K562 (cell line): Measurements from ENCODE around the gene UBXN10. TPM values are rescaled to one million over a fixed set of nuclear protein-coding genes. Genes with fewer than 3 reads are reported as not detected.
A peak's percentile ranks its signal among the peaks of the same experiment; 100 is the strongest.

Experiments used
- ATAC-seq: fragments of 200-7000 bp; cut with Tn5 transposase; 3 replicates; pipeline ENCODE4 v1.9.1; 2020; ENCODE audit warnings: moderate library complexity
- BruUV-seq: library from RNA; stranded (reverse); fragments of 400-500 nt; replicated peaks from 2 replicates; lab custom pipeline; 2021; lab: Mats Ljungman, UMichigan
- CTCF ChIA-PET: fragments of 300-600 bp; formaldehyde crosslinking; extraction: SDS; loops from one replicate; lab custom pipeline; 2021; ENCODE audit warnings: low intra/inter-chr PET ratio; lab: Yijun Ruan, JAX
- POLR2A ChIA-PET: fragments of 300-600, 350-650 bp; sonication (Branson Sonifier 250); formaldehyde crosslinking; extraction: SDS; loops from one replicate; lab custom pipeline; 2021; ENCODE audit warnings: antibody characterized with exemption, inconsistent platforms; lab: Yijun Ruan, JAX
- DNase-seq, 4 experiments: peaks; one replicate each; pipeline versions ENCODE4 v3.0.0 to v3.0.0-alpha.2; 2011 to 2018; ENCODE audit warnings: low spot score in 3 of 4, mixed read lengths in 3 of 4; ENCODE audit errors: extremely low read depth in 1 of 4
- FAIRE-seq: peaks from 2 replicates; lab custom pipeline; 2011; peaks lifted over from hg19 to GRCh38; lab: Jason Lieb, UNC
- H2AFZ ChIP-seq: 2 replicates; pipeline ENCODE4 v1.6.0; 2011; ENCODE audit warnings: low read depth, low read length, control low read depth, inconsistent platforms
- H3K27ac ChIP-seq: fragments of 200-600 bp; 3 replicates; pipeline ENCODE4 v1.8.0; 2011; ENCODE audit warnings: low read depth, mild to moderate bottlenecking, control low read depth, inconsistent platforms, low read length, moderate library complexity, mixed read lengths; ENCODE audit errors: extremely low read depth
- H3K27me3 ChIP-seq, 2 experiments: fragments of 300-600 bp in 1 of 2; 2 replicates in 1 of 2; 3 replicates in 1 of 2; pipeline versions ENCODE4 v1.6.0 to v1.8.0; 2011; ENCODE audit warnings: inconsistent platforms in 2 of 2, low read length in 2 of 2, mild to moderate bottlenecking in 1 of 2, mixed read lengths in 1 of 2, moderate library complexity in 1 of 2; ENCODE audit not compliant: control insufficient read depth in 2 of 2, insufficient read depth in 2 of 2
- H3K36me3 ChIP-seq: fragments of 300-600 bp; 3 replicates; pipeline ENCODE4 v1.8.0; 2011; ENCODE audit warnings: mild to moderate bottlenecking, low read length, inconsistent platforms; ENCODE audit not compliant: control insufficient read depth, insufficient read depth
- H3K4me1 ChIP-seq, 2 experiments: fragments of 200-600 bp in 1 of 2; replicated peaks in 1 of 2; 2 replicates in 1 of 2; 3 replicates in 1 of 2; pipeline versions ENCODE4 v1.5.1 to v1.8.0; 2011; ENCODE audit warnings: inconsistent platforms in 2 of 2, low read length in 2 of 2, mild to moderate bottlenecking in 1 of 2, mixed read lengths in 1 of 2, moderate library complexity in 1 of 2; ENCODE audit not compliant: control insufficient read depth in 2 of 2, insufficient read depth in 2 of 2
- H3K4me2 ChIP-seq: 2 replicates; pipeline ENCODE4 v1.6.1; 2011; ENCODE audit warnings: low read length, control low read depth, inconsistent platforms, mixed read lengths; ENCODE audit not compliant: insufficient read depth
- H3K4me3 ChIP-seq: fragments of 200-600 bp; sonication (generic), shearing (Covaris generic); 2 replicates; pipeline ENCODE4 v1.5.1; 2016; ENCODE audit warnings: control low read depth, inconsistent platforms
- H3K79me2 ChIP-seq: fragments of 200-600 bp; 3 replicates; pipeline ENCODE4 v1.8.0; 2011; ENCODE audit warnings: low read length, inconsistent platforms; ENCODE audit not compliant: control insufficient read depth, insufficient read depth
- H3K9ac ChIP-seq, 2 experiments: 2 replicates each; pipeline versions ENCODE4 v1.6.0 to v1.6.1; 2011; ENCODE audit warnings: low read depth in 2 of 2, low read length in 2 of 2, control low read depth in 1 of 2, inconsistent platforms in 1 of 2, mild to moderate bottlenecking in 1 of 2, mixed read lengths in 1 of 2; ENCODE audit not compliant: insufficient read depth in 1 of 2
- H3K9me1 ChIP-seq: one replicate; pipeline ENCODE4 v1.6.0; 2011; ENCODE audit warnings: inconsistent platforms, mild to moderate bottlenecking, low read length, moderate library complexity; ENCODE audit not compliant: control insufficient read depth, insufficient read depth
- H3K9me3 ChIP-seq: replicated peaks from 2 replicates; pipeline ENCODE4 v1.5.1; 2011; ENCODE audit warnings: low read depth, low read length, inconsistent platforms; ENCODE audit not compliant: control insufficient read depth, insufficient read depth
- H4K20me1 ChIP-seq: replicated peaks from 2 replicates; pipeline ENCODE4 v1.6.1; 2011; ENCODE audit warnings: low read length, inconsistent platforms, mixed read lengths; ENCODE audit not compliant: control insufficient read depth, insufficient read depth
- ATF2 ChIP-seq: sonication (generic); formaldehyde crosslinking; IDR thresholded peaks from 2 replicates; pipeline ENCODE4 v1.8.1; 2022; ENCODE audit warnings: missing genetic modification reagents
- E2F5 ChIP-seq: sonication (generic); formaldehyde crosslinking; IDR thresholded peaks from 2 replicates; pipeline ENCODE4 v1.8.0; 2022; ENCODE audit warnings: mild to moderate bottlenecking, missing genetic modification reagents
- KDM1A ChIP-seq, 2 experiments: fragments of 450-650 bp; IDR thresholded peaks; 2 replicates each; pipeline ENCODE4 v1.6.1; 2016; ENCODE audit warnings: mild to moderate bottlenecking in 2 of 2
- POLR2A ChIP-seq: fragments of 450-650 bp; conservative IDR thresholded peaks from 2 replicates; pipeline ENCODE4 v1.6.1; 2016
- SP1 ChIP-seq: sonication (generic); formaldehyde crosslinking; IDR thresholded peaks from 2 replicates; pipeline ENCODE4 v1.8.1; 2022; ENCODE audit warnings: mild to moderate bottlenecking, missing genetic modification reagents
- ZBTB11 ChIP-seq, 3 experiments: fragments of 200-800 bp in 1 of 3; fragments of 250-450 bp in 1 of 3; fragments of 450-650 bp in 1 of 3; sonication (Bioruptor Pico) in 1 of 3; sonication (Bioruptor generic) in 1 of 3; formaldehyde crosslinking in 1 of 3; IDR thresholded peaks; 2 replicates each; pipeline versions ENCODE4 v1.6.1 to v1.8.0; 2016 to 2022; ENCODE audit warnings: mild to moderate bottlenecking in 2 of 3, missing genetic modification characterization in 2 of 3, missing compliant biosample characterization in 1 of 3, moderate library complexity in 1 of 3
- ZKSCAN3 ChIP-seq: fragments of 250-450 bp; sonication (Bioruptor Pico); IDR thresholded peaks from 2 replicates; pipeline ENCODE4 v1.4.0; 2020
- in situ Hi-C: fragments of 300-500 bp; cut with MboI; formaldehyde crosslinking; loops from 4 replicates; pipeline ENCODE4 v1.15.0; 2018; ENCODE audit warnings: inconsistent platforms, mixed read lengths
- intact Hi-C: fragments of 100-400 bp; cut with micrococcal nuclease; formaldehyde crosslinking; loops from 2 replicates; pipeline ENCODE4 v1.14.2; 2022
- polyA plus RNA-seq, 8 experiments: library from polyadenylated mRNA; depleted of rRNA in 4 of 8; stranded (reverse) in 5 of 8; unstranded in 3 of 8; fragments of >200 nt; fragmentation: Nextera tagmentation in 2 of 8; fragmentation: Illumina TruSeq in 1 of 8; extraction: Ambion mirVana in 2 of 8; extraction: Trizol in 1 of 8; gene quantifications; 2 replicates each; pipeline versions ENCODE4 v1.2.1 to v1.2.3, GENCODE V29; 2011 to 2014; ENCODE audit warnings: inconsistent platforms in 1 of 8, missing spikeins in 1 of 8
- total RNA-seq, 7 experiments: library from RNA; depleted of rRNA in 6 of 7; stranded (reverse); fragments of >200 nt in 6 of 7; fragmentation: Illumina TruSeq in 2 of 7; extraction: Trizol in 2 of 7; gene quantifications; 2 replicates each; pipeline versions ENCODE4 v1.2.1 to v1.2.3, GENCODE V29; 2011 to 2021; ENCODE audit warnings: low replicate concordance in 1 of 7

Gene UBXN10
- total and polyA plus RNA-seq, 9 of the 15 experiments (the other 6 are each of a cell fraction or from before 2014, with no cell fraction given) = 10.7 to 17.7 (median 13.6) TPM

GRCh38 chr1:20180844-20181207 lies 5.1 kb upstream of the UBXN10 start (continued):
- TF ChIP-seq ZBTB11 (CRISPR knock-in tag; IDR thresholded peaks at IDR 0.05) = no peak
- no peak for TF ChIP-seq SP1 (CRISPR knock-in tag)
- TF ChIP-seq POLR2A = no peak
- TF ChIP-seq ATF2 = no peak
- TF ChIP-seq KDM1A (IDR thresholded peaks at IDR 0.05) = no peak

- H3K36me3 ChIP-seq = no peaks in the 10 kb centered on the region
- in situ Hi-C loops = no loop called here
- TF ChIP-seq E2F5 (CRISPR knock-in tag) (no peak), ZKSCAN3 (CRISPR knock-in tag) (peak; percentile 45; the same call in 1 of the 2 replicates)
- ATAC-seq (no peak), FAIRE-seq (peak; percentile 11), DNase-seq (no peak)
- ChIA-PET POLR2A (interaction anchor here (0.6 to 3.7 kb wide), 3 partner anchors 9 to 30 kb away, joined by 3 to 15 read pairs (median 4); no protein-coding TSS in a partner anchor), CTCF (no interaction called here)
- H3K27me3 ChIP-seq = no peaks in the 10 kb centered on the region
- H3K79me2 ChIP-seq = peaks cover 14% of the 10 kb centered on the region
- intact Hi-C loops = no loop called here
- BruUV-seq = no TSS peak
- no peaks in the 10 kb centered on the region for H3K9me1 ChIP-seq
- no peak overlapping the region for H2AFZ ChIP-seq
- peaks cover 7% of the 10 kb centered on the region for H3K9me3 ChIP-seq
- no peak overlapping the region for H3K27ac ChIP-seq
- H3K9ac ChIP-seq = no peak overlapping the region
- no peak overlapping the region for H3K4me3 ChIP-seq
- peaks cover 36 to 47% of the 10 kb centered on the region in 2 experiments for H3K4me1 ChIP-seq
- no peak overlapping the region for H3K4me2 ChIP-seq
- H4K20me1 ChIP-seq = no peaks in the 10 kb centered on the region
Observed at GRCh38 chr1:20182415-20182814, 3.5 kb upstream of the UBXN10 start.
